GM18508 (cell line): ENCODE results near the gene SGO2.
"Not testable (repeated sequence)": the region's sequence is repeated elsewhere in the genome, so short reads cannot be mapped to it uniquely, and the experiment has no call there.

Experiments
- ATAC-seq: cut with Tn5 transposase; IDR thresholded peaks from one replicate; pipeline ENCODE4 v1.9.1; 2021; ENCODE audit warnings: moderate number of reproducible peaks; ENCODE audit not compliant: insufficient read depth, unreplicated experiment

The SGO2 gene

DNA sequence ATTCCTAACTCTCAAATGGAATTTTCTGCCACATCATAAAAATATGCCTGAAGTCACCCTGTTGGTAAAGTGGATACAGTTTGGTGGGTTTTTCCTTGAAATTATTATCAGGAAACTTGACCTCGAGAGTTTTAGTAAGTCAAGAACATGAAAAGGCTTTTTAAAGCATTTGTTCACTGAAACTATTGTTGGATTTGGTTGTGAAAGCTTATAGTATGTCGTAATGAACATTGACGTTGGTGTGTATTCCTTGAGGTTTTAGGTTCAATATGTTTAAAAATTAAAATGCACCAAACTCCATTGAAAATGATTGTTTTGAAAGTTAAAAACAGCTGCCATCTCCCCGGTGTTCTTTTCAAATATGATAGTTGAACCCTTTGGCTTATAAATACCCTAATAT is 90.6 kb downstream of the SGO2 start:
- no peak for ATAC-seq

DNA sequence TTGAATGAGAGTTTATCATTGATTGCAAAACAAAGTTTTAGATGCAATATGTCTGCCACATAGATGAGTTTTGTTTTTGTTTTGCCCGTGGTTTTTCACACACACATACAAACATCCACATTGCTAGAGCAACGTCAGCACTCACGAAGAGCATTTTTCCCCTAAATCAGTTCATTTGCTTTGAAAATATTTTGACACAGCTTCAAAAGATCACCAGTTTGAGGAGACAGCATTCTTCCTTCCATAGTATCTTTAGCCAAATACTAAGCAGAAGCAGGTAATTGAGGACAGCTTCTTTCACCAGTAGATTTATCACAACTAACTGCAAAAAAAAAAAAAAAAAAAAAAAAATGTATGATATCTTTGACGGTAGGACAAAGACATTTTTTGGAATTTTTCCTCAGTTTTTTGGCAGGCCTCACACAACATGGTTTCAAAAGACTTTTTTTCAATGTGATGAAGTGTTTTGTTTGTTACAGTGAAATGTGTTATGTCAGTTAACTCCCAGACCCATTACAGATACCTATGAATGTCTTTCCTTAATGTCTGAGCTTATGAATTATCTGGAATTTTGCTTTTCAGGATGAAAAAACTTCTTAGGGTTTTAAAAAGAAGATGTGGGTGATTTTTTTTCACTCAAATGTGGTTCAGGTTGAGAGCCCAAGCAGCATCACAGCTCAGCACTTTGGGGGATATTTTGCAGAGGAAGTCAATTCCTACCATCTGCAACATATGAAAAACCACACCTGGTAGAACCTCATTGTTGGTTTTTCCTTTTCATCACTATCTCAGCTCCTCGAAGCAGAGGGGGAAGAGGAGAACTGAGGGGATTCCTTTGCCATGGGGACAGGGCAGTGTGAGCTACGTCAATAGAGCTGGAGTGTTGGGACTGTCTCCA is 91.4 kb downstream of the SGO2 start:
- ATAC-seq, result no peak

DNA sequence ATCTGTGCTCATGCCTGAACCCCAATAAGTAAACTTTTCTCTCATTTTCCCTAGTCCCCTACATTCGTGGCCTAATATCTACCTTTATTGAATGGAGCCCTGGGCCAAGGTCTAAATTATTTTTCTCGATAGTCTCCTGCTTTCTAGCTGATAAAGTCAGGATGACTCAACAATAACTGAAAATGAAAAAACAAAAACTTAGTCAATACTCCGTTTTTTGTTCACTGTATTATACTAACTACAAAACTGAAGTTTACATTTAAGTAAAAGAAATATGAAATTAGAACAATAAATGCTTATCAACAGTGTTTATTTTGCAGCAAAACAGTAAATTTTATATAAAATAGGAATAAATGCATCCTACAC is 92.0 kb downstream of the SGO2 start:
- no peak for ATAC-seq

DNA sequence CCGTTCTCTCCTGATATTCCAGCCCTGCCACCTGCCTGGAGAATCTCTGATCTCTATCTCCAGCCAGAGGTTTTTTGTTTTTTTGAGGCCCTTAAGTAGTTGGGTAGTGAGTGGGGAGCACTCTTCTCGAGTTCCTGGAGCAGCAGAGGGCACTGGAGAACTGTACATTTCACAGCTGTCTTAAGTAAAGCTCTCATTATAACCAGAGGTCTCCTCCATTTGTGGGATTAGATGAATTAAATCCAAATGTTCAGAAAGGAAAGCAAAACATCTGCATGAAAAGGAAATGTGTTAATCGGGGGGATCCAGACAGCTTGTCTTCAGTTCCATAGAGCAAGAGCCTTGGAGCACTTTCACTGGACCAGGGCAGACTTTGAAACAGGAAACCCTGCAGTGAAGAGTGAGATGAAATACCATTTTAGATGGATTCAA is 92.6 kb downstream of the SGO2 start:
- ATAC-seq, result no peak

DNA sequence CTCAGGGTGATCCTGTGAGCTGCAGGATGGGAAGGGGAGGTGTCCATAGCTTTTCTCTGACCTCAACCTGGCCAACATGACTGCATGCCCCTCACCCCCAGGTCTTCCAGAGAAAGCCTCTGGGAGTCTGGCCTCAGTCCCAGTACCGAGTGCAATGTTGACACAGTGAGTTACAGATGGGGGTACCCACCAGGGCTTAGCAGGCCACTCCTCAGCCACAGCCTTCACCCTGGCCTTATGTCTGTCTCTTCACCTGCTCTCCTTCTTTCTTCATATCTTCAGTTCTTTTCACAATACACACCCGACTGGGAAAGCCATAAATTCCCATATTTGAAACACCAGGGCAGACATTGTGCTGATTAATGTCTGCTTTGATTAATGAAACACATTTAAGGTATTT is 93.3 kb downstream of the SGO2 start:
- no peak for ATAC-seq

DNA sequence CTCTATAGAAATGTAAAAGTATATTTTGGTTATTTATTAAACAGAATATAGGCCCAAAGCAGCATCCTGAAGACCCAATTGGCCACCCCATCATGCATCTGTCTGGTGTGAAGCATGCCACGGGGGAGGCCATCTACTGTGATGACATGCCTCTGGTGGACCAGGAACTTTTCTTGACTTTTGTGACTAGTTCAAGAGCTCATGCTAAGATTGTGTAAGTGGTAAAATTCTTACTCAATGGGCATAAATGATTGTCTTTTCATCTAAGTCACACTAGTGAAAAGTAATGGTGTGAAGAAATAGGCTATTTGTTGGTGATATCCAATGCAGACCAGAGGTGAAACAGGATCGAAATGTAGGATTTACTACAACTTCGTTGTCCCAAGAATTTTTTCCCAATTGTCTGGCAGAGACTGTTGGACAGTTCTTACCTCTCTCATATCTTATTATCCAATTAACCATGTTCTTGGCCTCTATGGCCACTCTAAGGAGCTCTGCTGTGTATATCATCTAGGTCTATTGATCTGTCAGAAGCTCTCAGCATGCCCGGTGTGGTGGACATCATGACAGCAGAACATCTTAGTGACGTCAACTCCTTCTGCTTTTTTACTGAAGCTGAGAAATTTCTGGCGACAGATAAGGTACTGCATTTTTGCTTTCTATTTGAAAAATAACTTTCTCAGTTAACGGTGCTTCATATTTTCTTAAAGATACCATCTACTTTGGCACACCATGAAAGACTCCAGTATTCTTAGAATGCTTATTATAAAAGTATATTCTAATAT is 94.8 kb downstream of the SGO2 start:
- no peak for ATAC-seq

DNA sequence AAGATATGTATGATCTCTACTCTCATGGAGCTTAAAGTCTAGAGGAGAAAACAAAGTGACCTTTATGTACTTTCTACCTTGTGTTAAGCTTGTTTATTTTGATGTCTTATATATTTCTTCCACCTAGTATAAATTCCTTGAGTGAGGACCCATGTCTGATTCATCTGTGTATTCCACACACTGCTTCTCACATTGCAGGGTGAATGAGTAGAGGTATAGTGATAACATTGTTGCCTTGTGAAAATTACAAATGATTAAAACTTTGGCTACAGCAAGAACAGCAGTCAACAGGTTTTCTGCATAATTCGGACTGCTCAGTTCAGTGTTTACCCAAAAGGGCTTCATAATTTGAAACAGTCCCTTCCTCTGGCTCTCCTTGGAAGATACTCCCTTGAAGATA is 96.1 kb downstream of the SGO2 start:
- no peak for ATAC-seq

DNA sequence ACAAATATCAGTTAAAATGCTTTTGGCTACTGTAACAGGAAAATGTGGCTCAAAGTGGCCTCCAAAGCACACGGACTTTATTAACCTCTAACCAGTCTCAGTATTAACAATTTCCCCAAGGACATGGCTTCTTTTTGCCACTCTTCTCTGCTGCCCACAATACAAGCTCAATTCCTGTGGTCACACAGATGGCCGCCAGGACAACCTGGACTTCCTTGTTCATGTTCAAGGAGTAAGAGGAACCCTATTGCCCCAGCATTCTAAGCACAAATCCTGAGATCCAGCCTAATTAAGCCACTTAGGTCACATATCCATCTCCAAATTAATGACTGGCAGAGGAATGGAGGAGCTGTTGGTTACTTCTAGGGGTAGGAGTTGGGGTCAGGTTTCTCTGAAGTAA is 98.0 kb downstream of the SGO2 start:
- ATAC-seq, result no peak

DNA sequence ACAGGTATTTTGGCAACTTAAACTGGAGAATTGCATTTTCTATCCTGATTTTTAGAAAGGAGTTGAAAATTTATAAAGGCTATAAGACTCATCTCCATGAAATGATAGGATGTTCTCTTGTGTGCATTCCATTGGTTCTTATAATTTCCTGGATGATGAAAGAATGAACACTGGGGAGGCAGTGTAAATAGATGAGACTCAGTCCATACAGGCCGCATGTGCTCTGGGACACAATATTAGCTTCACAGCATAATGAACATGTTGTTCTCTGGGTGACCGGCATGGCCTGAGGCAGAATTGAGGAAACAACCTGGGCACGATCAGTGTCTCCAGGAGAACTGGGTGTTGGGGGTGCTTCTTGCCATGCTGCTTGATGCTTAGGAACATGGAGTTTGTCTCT is 98.7 kb downstream of the SGO2 start:
- no peak for ATAC-seq

DNA sequence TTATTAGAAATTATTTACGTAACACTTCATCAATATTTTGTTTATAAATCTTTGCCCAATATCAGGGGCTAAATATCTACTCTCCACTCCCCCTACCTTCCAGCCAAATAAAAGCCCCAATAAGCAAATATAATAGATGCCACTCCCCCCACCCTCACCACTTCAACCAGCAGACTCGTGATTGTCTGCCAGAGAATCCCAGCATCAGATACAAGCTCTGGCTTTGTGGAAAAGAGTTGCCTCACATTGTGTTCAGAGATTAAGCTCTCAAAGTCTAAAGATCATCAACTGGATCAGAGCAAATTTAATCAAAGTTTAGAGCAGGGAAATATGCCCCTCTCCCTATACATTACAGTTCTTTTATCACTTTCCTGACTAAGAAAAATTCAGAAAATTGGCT is 99.3 kb downstream of the SGO2 start:
- ATAC-seq, result no peak

DNA sequence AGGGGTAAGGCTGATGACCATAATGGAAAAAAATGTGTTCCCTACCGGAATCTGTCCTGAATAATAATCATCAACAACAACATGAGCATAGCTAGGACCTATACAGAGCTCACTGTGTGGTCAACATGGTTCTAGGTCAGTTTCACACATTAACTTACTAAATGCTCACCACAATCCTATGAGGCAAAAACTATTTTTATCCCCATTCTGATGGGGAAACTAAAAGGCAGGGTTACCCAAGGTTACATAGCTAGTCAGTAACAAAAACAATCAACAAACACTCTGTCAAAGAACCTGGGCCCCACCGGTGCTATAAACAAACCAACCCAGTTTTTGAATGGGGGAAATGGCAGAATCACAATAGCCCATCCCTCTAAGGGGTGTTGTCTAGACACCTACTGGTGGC is 100.0 kb downstream of the SGO2 start:
- no peak for ATAC-seq

DNA sequence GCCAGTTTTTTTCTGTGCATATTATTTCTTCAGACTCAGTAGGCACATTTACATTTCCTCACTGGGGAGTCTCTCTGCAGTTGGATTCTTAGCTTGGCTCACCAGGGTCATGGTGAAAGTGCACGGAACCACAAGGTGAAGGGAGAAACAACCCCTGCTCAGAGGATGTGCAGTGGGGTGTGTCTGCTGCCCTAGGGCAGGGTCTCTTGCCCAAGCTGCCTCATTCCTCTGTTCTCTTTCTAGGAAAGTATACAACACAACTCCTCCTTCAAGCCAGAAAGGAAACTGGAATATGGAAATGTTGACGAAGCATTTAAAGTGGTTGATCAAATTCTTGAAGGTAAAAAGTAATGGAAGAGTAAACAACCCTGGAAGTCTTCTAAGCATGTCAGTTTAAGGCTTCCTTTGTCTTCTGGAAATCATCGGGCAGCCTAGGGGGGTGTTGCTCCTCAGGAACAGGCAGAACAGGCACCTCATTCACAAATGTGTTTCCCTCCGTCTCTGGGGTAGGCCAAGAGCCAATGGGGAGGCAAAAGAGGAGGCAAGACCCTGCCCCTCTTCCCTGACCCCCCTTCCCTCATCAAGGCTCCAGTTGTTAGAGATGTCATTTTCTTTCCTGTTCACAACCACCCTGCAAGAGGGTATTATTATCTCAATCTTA is 101.2 kb downstream of the SGO2 start:
- ATAC-seq, result no peak

DNA sequence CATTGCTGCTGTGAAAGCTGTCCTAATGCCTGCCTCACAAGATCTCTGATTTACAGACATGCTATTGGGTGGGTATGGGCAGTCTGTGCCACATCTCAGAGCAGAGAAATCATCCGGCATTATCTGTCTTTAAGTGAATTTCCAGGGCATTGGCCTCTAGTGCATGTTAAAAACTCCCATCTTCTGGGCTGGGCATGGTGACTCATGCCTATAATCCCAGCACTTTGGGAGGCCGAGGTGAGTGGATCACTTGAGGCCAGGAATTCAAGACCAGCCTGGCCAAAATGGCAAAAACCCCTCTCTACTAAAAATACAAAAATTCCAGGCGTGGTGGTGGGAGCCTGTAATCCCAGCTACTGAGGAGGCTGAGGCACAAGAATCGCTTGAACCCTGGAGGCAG is 102.5 kb downstream of the SGO2 start:
- not testable (repeated sequence) for ATAC-seq

DNA sequence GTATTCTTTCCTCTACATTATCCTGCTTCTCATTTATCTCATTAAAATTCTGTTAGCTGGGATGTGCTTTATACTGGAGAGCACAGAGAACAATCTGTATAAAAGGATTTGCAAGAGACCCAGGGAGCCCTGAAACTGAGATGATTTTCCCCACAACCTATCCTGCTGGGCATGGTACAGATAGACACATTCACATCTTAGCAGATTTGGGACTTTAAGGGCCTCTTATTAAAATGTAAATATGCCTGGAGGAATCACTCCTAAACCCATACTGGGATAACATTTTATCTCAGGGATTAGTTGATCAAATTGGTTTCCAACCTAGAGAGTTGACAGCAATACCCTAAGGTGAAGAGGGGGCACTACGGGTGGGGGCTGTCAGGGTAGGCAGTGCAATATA is 105.3 kb downstream of the SGO2 start:
- ATAC-seq, result no peak
